Endothelial cell of umbilical vein (primary cell): ENCODE results near the gene SYNPO2. TPM values are rescaled to one million over a fixed set of nuclear protein-coding genes. Genes with fewer than 3 reads are reported as not detected.

Source experiments
- BruUV-seq: library from RNA; stranded (reverse); fragments of 400-500 nt; replicated peaks from 2 replicates; lab custom pipeline; 2021; lab: Mats Ljungman, UMichigan
- CTCF ChIA-PET: fragments of 300-600, 350-600 bp; sonication (Branson Sonifier 250); formaldehyde crosslinking; loops from one replicate; lab custom pipeline; 2021; ENCODE audit warnings: antibody characterized with exemption, inconsistent platforms; lab: Charles Lee
- POLR2A ChIA-PET: fragments of 300-600, 350-600 bp; sonication (Branson Sonifier 250); formaldehyde crosslinking; loops from one replicate; lab custom pipeline; 2021; ENCODE audit warnings: antibody characterized with exemption, inconsistent platforms; lab: Charles Lee
- DNase-seq: peaks from one replicate; pipeline ENCODE4 v3.0.0-alpha.2; 2011; ENCODE audit warnings: low read depth, low spot score
- FAIRE-seq: peaks from 2 replicates; lab custom pipeline; 2011; peaks lifted over from hg19 to GRCh38; lab: Jason Lieb, UNC
- H2AFZ ChIP-seq: 2 replicates; pipeline ENCODE4 v1.6.0; 2012; ENCODE audit warnings: low read depth, low read length, control low read depth, inconsistent platforms
- H3K27ac ChIP-seq: 2 replicates; pipeline ENCODE4 v1.5.1; 2011; ENCODE audit warnings: low read depth, mild to moderate bottlenecking, control low read depth, low read length, moderate library complexity; ENCODE audit not compliant: insufficient read depth
- H3K27me3 ChIP-seq, 2 experiments: 2 replicates each; pipeline versions ENCODE4 v1.6.0 to v1.6.1; 2011; ENCODE audit warnings: low read length in 2 of 2, mixed read lengths in 1 of 2; ENCODE audit not compliant: control insufficient read depth in 2 of 2, insufficient read depth in 2 of 2
- H3K36me3 ChIP-seq, 2 experiments: 2 replicates in 1 of 2; 3 replicates in 1 of 2; pipeline ENCODE4 v1.5.1; 2011; ENCODE audit warnings: low read length in 2 of 2, mild to moderate bottlenecking in 1 of 2, moderate library complexity in 1 of 2; ENCODE audit not compliant: control insufficient read depth in 2 of 2, insufficient read depth in 2 of 2; ENCODE audit errors: extremely low read depth in 1 of 2
- H3K4me1 ChIP-seq: 3 replicates; pipeline ENCODE4 v1.5.1; 2011; ENCODE audit warnings: mild to moderate bottlenecking, low read length; ENCODE audit not compliant: control insufficient read depth, insufficient read depth; ENCODE audit errors: extremely low read depth
- H3K4me2 ChIP-seq: 2 replicates; pipeline ENCODE4 v1.6.1; 2011; ENCODE audit warnings: low read length, control low read depth, mixed read lengths; ENCODE audit not compliant: insufficient read depth
- H3K4me3 ChIP-seq, 3 experiments: fragments of 200-600 bp in 1 of 3; sonication (generic), shearing (Covaris generic) in 1 of 3; replicated peaks in 1 of 3; 2 replicates each; pipeline ENCODE4 v1.5.1; 2011 to 2016; ENCODE audit warnings: control low read depth in 3 of 3, low read length in 3 of 3, mild to moderate bottlenecking in 2 of 3, inconsistent platforms in 1 of 3, low read depth in 1 of 3, moderate library complexity in 1 of 3; ENCODE audit not compliant: insufficient read depth in 1 of 3
- H3K79me2 ChIP-seq: 2 replicates; pipeline ENCODE4 v1.6.0; 2012; ENCODE audit warnings: low read length, inconsistent platforms; ENCODE audit not compliant: control insufficient read depth, insufficient read depth
- H3K9ac ChIP-seq: replicated peaks from 2 replicates; pipeline ENCODE3; 2011; ENCODE audit warnings: low read length, control low read depth; ENCODE audit not compliant: insufficient read depth; ENCODE audit errors: extremely low read depth
- H3K9me1 ChIP-seq: replicated peaks from 3 replicates; pipeline ENCODE4 v1.6.0; 2011; ENCODE audit warnings: mild to moderate bottlenecking, low read length; ENCODE audit not compliant: control insufficient read depth, insufficient read depth; ENCODE audit errors: extremely low read depth
- H3K9me3 ChIP-seq: replicated peaks from 2 replicates; pipeline ENCODE4 v1.5.1; 2012; ENCODE audit warnings: low read length, inconsistent platforms; ENCODE audit not compliant: control insufficient read depth, insufficient read depth
- H4K20me1 ChIP-seq: replicated peaks from 2 replicates; pipeline ENCODE3; 2011; ENCODE audit warnings: mild to moderate bottlenecking, low read length; ENCODE audit not compliant: control insufficient read depth, insufficient read depth; ENCODE audit errors: extremely low read depth
- EZH2 ChIP-seq: IDR thresholded peaks from 2 replicates; pipeline ENCODE4 v1.6.1; 2012; ENCODE audit warnings: borderline replicate concordance, low read depth, mild to moderate bottlenecking, moderate library complexity, low read length, inconsistent platforms; ENCODE audit not compliant: severe bottlenecking
- FOS ChIP-seq: IDR thresholded peaks from 2 replicates; pipeline ENCODE4 v1.6.1; 2011; ENCODE audit warnings: mild to moderate bottlenecking, low read length, moderate library complexity, borderline replicate concordance; ENCODE audit not compliant: insufficient read depth
- GATA2 ChIP-seq: IDR thresholded peaks from 2 replicates; pipeline ENCODE4 v1.7.0; 2011; ENCODE audit warnings: low read depth, mild to moderate bottlenecking, moderate library complexity, mixed read lengths, low read length; ENCODE audit not compliant: insufficient read length, insufficient read depth
- JUN ChIP-seq: IDR thresholded peaks from 2 replicates; pipeline ENCODE4 v1.6.1; 2011; ENCODE audit warnings: borderline replicate concordance, low read depth; ENCODE audit not compliant: insufficient read length, insufficient read depth
- MYC ChIP-seq: IDR thresholded peaks from one replicate; pipeline ENCODE4 v1.6.1; 2011; ENCODE audit warnings: mild to moderate bottlenecking, low read depth, low read length
- POLR2A ChIP-seq: IDR thresholded peaks from 2 replicates; pipeline ENCODE4 v1.6.1; 2012; ENCODE audit warnings: low read depth, mild to moderate bottlenecking, control low read depth, low read length
- POLR2AphosphoS5 ChIP-seq: IDR thresholded peaks from 2 replicates; pipeline ENCODE4 v1.6.1; 2012; ENCODE audit warnings: low read depth, mild to moderate bottlenecking, control low read depth, low read length, moderate library complexity; ENCODE audit not compliant: insufficient read depth
- dilution Hi-C: fragments of 300-500 bp; cut with MboI; formaldehyde crosslinking; loops from one replicate; pipeline ENCODE4 v1.15.0; 2019; ENCODE audit warnings: low sequenced_read_pairs; ENCODE audit not compliant: extremely low pct_ligation_motif_present
- intact Hi-C: fragments of 100-400 bp; cut with micrococcal nuclease; formaldehyde crosslinking; loops from one replicate; pipeline ENCODE4 v1.10.0; 2022
- polyA plus RNA-seq, 4 experiments: library from polyadenylated mRNA; depleted of rRNA in 3 of 4; stranded (reverse) in 3 of 4; unstranded in 1 of 4; fragments of >200 nt; gene quantifications; 2 replicates each; pipeline versions ENCODE4 v1.2.1 to v1.2.3, GENCODE V29; 2011 to 2012; ENCODE audit warnings: missing spikeins in 1 of 4
- total RNA-seq: library from RNA; stranded (reverse); gene quantifications from 2 replicates; pipeline ENCODE4 v1.2.3, GENCODE V29; 2021
- TF ChIP-seq, protein P1 (sequence below), 2 donors: IDR thresholded peaks; 1 replicate in 1 of 2; 2 replicates in 1 of 2; pipeline ENCODE4 v1.5.1; 2011; ENCODE audit warnings: low read length in 2 of 2, mild to moderate bottlenecking in 2 of 2, moderate library complexity in 2 of 2, control low read depth in 1 of 2, inconsistent platforms in 1 of 2, low read depth in 1 of 2; ENCODE audit not compliant: insufficient read depth in 1 of 2; ENCODE audit errors: extremely low read depth in 1 of 2
- TF ChIP-seq, protein P2 (sequence below): IDR thresholded peaks from 2 replicates; pipeline ENCODE4 v1.6.1; 2011; ENCODE audit not compliant: insufficient read depth, insufficient read length

SYNPO2 gene
- total and polyA plus RNA-seq, 2 donors (not counting 3 experiments of a cell fraction or from before 2014, with no cell fraction given), result 0.06 to 0.13 TPM

DNA sequence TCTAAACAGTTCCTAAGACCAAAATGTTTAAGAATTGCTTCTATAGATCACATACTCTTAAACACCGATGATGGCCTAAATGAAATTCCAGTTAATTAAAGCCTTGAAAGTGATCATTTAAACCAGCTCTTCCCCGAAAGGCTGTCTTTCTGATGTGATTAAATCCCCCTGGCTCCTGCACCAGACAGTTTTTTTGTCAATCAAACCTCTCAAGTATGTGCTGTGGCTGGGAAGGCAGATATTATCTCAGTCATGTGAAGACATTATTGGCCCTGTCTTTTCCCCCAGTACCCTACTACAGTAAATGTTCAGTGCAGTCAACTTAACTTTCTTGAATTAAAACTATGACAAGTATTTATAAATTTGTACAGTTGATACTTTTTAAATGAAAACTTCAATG, 126.0 kb downstream of the SYNPO2 start:
- FAIRE-seq (no peak), DNase-seq (no peak)
- H3K79me2 ChIP-seq, result no peaks in the 10 kb centered on the region
- peaks cover 2 to 6% of the 10 kb centered on the region in 2 experiments for H3K27me3 ChIP-seq
- dilution Hi-C loops, result no loop called here
- H3K4me1 ChIP-seq, result no peaks in the 10 kb centered on the region
- H4K20me1 ChIP-seq, result no peaks in the 10 kb centered on the region
- intact Hi-C loops, result no loop called here
- no peak overlapping the region for H3K4me3 ChIP-seq
- no peaks in the 10 kb centered on the region for H3K36me3 ChIP-seq
- BruUV-seq, result no TSS peak
- no peaks in the 10 kb centered on the region for H3K9me3 ChIP-seq
- H3K27ac ChIP-seq, result no peak overlapping the region
- no peaks in the 10 kb centered on the region for H3K9me1 ChIP-seq
- TF ChIP-seq, protein P1, sequence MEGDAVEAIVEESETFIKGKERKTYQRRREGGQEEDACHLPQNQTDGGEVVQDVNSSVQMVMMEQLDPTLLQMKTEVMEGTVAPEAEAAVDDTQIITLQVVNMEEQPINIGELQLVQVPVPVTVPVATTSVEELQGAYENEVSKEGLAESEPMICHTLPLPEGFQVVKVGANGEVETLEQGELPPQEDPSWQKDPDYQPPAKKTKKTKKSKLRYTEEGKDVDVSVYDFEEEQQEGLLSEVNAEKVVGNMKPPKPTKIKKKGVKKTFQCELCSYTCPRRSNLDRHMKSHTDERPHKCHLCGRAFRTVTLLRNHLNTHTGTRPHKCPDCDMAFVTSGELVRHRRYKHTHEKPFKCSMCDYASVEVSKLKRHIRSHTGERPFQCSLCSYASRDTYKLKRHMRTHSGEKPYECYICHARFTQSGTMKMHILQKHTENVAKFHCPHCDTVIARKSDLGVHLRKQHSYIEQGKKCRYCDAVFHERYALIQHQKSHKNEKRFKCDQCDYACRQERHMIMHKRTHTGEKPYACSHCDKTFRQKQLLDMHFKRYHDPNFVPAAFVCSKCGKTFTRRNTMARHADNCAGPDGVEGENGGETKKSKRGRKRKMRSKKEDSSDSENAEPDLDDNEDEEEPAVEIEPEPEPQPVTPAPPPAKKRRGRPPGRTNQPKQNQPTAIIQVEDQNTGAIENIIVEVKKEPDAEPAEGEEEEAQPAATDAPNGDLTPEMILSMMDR (IDR thresholded peaks at IDR 0.05; ENCODE audit: extremely low read depth in 1 of 2, insufficient read depth in 1 of 2, low read depth in 1 of 2, low read length in 2 of 2), result no peak
- TF ChIP-seq GATA2, result no peak
- TF ChIP-seq FOS, result no peak
- H3K4me2 ChIP-seq, result no peak overlapping the region
- no peak overlapping the region for H3K9ac ChIP-seq
- ChIA-PET CTCF (no interaction called here), POLR2A (no interaction called here)
- H2AFZ ChIP-seq, result no peak overlapping the region

DNA sequence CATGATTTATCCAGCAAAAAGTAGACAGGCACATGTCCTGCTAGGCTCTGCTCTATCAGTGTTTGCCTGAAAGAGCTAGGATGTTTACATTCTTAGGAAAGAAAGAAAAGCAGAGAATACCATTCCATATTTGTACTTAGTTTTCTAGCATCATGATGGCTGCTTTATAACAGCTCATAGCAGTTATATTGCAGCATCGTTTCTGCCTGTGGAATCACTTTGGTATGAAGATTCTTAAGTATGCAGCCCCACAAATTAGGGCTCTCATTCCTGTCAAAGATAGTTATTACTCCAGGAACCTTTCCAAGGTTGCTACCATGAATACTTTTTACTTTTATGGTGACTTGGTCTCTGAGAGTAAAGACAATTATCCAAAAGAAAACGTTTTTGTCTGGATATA, 128.0 kb downstream of the SYNPO2 start:
- POLR2A ChIA-PET, result interaction anchor here (0.6 kb wide), 1 partner anchor 483 kb away, joined by 8 read pairs; no protein-coding TSS in a partner anchor
- no peak overlapping the region for H3K4me3 ChIP-seq
- H4K20me1 ChIP-seq, result no peaks in the 10 kb centered on the region
- intact Hi-C loops (no loop called here), dilution Hi-C loops (no loop called here)
- DNase-seq (no peak), FAIRE-seq (no peak)
- no peak overlapping the region for H2AFZ ChIP-seq
- no peak overlapping the region for H3K4me2 ChIP-seq
- H3K79me2 ChIP-seq, result no peaks in the 10 kb centered on the region
- no peak overlapping the region for H3K27ac ChIP-seq
- no TSS peak for BruUV-seq
- TF ChIP-seq GATA2, result no peak
- no peak for TF ChIP-seq EZH2
- TF ChIP-seq, protein P2, sequence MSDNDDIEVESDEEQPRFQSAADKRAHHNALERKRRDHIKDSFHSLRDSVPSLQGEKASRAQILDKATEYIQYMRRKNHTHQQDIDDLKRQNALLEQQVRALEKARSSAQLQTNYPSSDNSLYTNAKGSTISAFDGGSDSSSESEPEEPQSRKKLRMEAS, result no peak
- TF ChIP-seq POLR2A, result no peak
- no peak for TF ChIP-seq JUN
- TF ChIP-seq, protein P1 (IDR thresholded peaks at IDR 0.05; ENCODE audit: extremely low read depth in 1 of 2, insufficient read depth in 1 of 2, low read depth in 1 of 2, low read length in 2 of 2), result no peak
- no peak for TF ChIP-seq MYC
- no peak for TF ChIP-seq POLR2AphosphoS5
- no peak for TF ChIP-seq FOS
- no peak overlapping the region for H3K9ac ChIP-seq
- no peaks in the 10 kb centered on the region for H3K9me3 ChIP-seq
- H3K4me1 ChIP-seq, result no peaks in the 10 kb centered on the region
- peaks cover 2 to 6% of the 10 kb centered on the region in 2 experiments for H3K27me3 ChIP-seq
- CTCF ChIA-PET, result interaction anchor here (0.8 kb wide), 1 partner anchor 9 kb away, joined by 3 read pairs; no protein-coding TSS in a partner anchor
- no peaks in the 10 kb centered on the region for H3K36me3 ChIP-seq
- no peaks in the 10 kb centered on the region for H3K9me1 ChIP-seq
